GM23248 (cell line): Measurements from ENCODE around the gene SND1. TPM values are rescaled to one million over a fixed set of nuclear protein-coding genes. Genes with fewer than 3 reads are reported as not detected.

Source experiments
- DNase-seq: peaks from one replicate; pipeline ENCODE4 v3.0.0-alpha.2; 2015
- H2AFZ ChIP-seq: fragments of 200-600 bp; sonication (generic); 2 replicates; pipeline ENCODE4 v1.6.1; 2016; ENCODE audit warnings: antibody characterized with exemption
- H3F3A ChIP-seq: fragments of 200-600 bp; sonication (generic); 2 replicates; pipeline ENCODE4 v1.6.1; 2016; ENCODE audit warnings: mild to moderate bottlenecking, antibody characterized with exemption, mixed run types; ENCODE audit not compliant: insufficient read depth
- H3K27ac ChIP-seq: fragments of 200-600 bp; sonication (generic); 2 replicates; pipeline ENCODE4 v1.5.1; 2016; ENCODE audit warnings: mild to moderate bottlenecking
- H3K27me3 ChIP-seq: fragments of 200-600 bp; sonication (generic); replicated peaks from 2 replicates; pipeline ENCODE4 v1.6.1; 2016; ENCODE audit warnings: mild to moderate bottlenecking; ENCODE audit not compliant: insufficient read depth
- H3K36me3 ChIP-seq: fragments of 200-600 bp; sonication (generic); 2 replicates; pipeline ENCODE4 v1.6.1; 2016; ENCODE audit warnings: low read depth, mild to moderate bottlenecking
- H3K4me1 ChIP-seq: fragments of 200-600 bp; sonication (generic); 2 replicates; pipeline ENCODE4 v1.6.1; 2016; ENCODE audit warnings: mild to moderate bottlenecking; ENCODE audit not compliant: insufficient read depth
- H3K4me2 ChIP-seq: fragments of 200-600 bp; sonication (generic); one replicate; pipeline ENCODE4 v1.6.1; 2016; ENCODE audit warnings: mild to moderate bottlenecking; ENCODE audit not compliant: unreplicated experiment
- H3K4me3 ChIP-seq: fragments of 200-600 bp; sonication (generic); 2 replicates; pipeline ENCODE4 v1.5.1; 2016; ENCODE audit warnings: mild to moderate bottlenecking
- H3K79me2 ChIP-seq: fragments of 200-600 bp; sonication (generic); 2 replicates; pipeline ENCODE4 v1.6.1; 2016; ENCODE audit warnings: mild to moderate bottlenecking; ENCODE audit not compliant: insufficient read depth
- H3K9ac ChIP-seq: fragments of 200-600 bp; sonication (generic); 2 replicates; pipeline ENCODE4 v1.6.1; 2016; ENCODE audit warnings: mild to moderate bottlenecking
- H3K9me2 ChIP-seq: fragments of 200-600 bp; sonication (generic); 2 replicates; pipeline ENCODE4 v1.6.1; 2016; ENCODE audit warnings: mixed run types, mild to moderate bottlenecking, moderate library complexity; ENCODE audit not compliant: insufficient read depth
- H3K9me3 ChIP-seq: fragments of 200-600 bp; sonication (generic); one replicate; pipeline ENCODE4 v1.6.1; 2017; ENCODE audit warnings: low read depth
- H4K20me1 ChIP-seq: fragments of 200-600 bp; sonication (generic); 2 replicates; pipeline ENCODE4 v1.6.0; 2016; ENCODE audit not compliant: insufficient read depth
- EZH2 ChIP-seq: fragments of 200-600 bp; sonication (generic); IDR thresholded peaks from 2 replicates; pipeline ENCODE4 v1.6.1; 2018; ENCODE audit warnings: antibody characterized with exemption, mild to moderate bottlenecking; ENCODE audit not compliant: insufficient read depth, poor library complexity, severe bottlenecking
- EZH2phosphoT487 ChIP-seq: fragments of 200-600 bp; sonication (generic); IDR thresholded peaks from 2 replicates; pipeline ENCODE4 v1.6.1; 2018; ENCODE audit warnings: antibody characterized with exemption, moderate library complexity, mild to moderate bottlenecking, low read depth; ENCODE audit not compliant: insufficient read depth
- WGBS, 2 experiments: methylation state at CpG; one replicate each; pipeline ENCODE4 v1.1.6; 2015 to 2017; ENCODE audit warnings: low lambda C conversion rate in 2 of 2, low coverage in 1 of 2; ENCODE audit errors: missing lambda C conversion rate in 2 of 2; 5-methylcytosine and 5-hydroxymethylcytosine counted together
- in situ Hi-C: fragments of 300-500 bp; cut with MboI; formaldehyde crosslinking; loops from 2 replicates; pipeline ENCODE4 v1.15.0; 2020
- polyA plus RNA-seq: library from polyadenylated mRNA; unstranded; fragments of >200 nt; fragmentation: Nextera tagmentation; extraction: Ambion mirVana; gene quantifications from 2 replicates; pipeline ENCODE4 v1.2.1, GENCODE V29; 2016
- total RNA-seq: library from RNA; depleted of rRNA; stranded (reverse); fragments of >200 nt; shearing (Covaris generic); gene quantifications from 2 replicates; pipeline ENCODE4 v1.2.3, GENCODE V29; 2014

SND1 gene
- total and polyA plus RNA-seq, 2 experiments from 2014 or later: 128 to 184 TPM

DNA sequence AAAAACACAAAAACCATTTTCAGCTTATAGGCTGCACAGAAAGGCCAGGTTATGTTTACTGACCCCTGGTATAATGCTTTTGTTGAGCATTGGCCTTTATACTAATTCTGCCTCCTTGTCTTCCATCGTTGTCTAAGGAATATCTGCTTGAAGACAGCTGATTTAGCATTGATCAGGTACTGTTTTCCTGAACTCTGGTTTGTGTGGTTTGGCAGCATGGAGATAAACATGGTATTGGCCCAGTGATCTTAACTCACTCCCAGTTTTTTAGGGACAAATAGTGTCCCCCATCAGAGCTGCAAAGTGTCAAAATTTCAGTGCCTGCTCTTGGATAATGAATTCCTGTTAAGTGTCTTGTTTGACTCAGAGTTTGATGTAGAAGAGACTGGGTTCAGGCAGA is 100.8 kb downstream of the SND1 start:
- Histone ChIP-seq H3K9me3 (no peaks in the 10 kb centered on the region), H3K9me2 (no peaks in the 10 kb centered on the region), H3K27ac (no peak overlapping the region), H4K20me1 (peaks cover 5% of the 10 kb centered on the region; the same call in 1 of the 2 replicates), H3K79me2 (peaks cover 100% of the 10 kb centered on the region), H3K36me3 (no peaks in the 10 kb centered on the region), H3K4me2 (no peak overlapping the region), H3K27me3 (no peaks in the 10 kb centered on the region), H3K9ac (no peak overlapping the region), H3K4me3 (no peak overlapping the region), H3K4me1 (peaks cover 9% of the 10 kb centered on the region; the same call in 1 of the 2 replicates), H3F3A (no peaks in the 10 kb centered on the region), H2AFZ (no peak overlapping the region)
- DNase-seq: no peak
- 97 to 100% methylated on average over 1 of the region's 1 CpG for WGBS, 2 experiments
- in situ Hi-C loops: no loop called here
- TF ChIP-seq EZH2phosphoT487 (no peak), EZH2 (no peak)

DNA sequence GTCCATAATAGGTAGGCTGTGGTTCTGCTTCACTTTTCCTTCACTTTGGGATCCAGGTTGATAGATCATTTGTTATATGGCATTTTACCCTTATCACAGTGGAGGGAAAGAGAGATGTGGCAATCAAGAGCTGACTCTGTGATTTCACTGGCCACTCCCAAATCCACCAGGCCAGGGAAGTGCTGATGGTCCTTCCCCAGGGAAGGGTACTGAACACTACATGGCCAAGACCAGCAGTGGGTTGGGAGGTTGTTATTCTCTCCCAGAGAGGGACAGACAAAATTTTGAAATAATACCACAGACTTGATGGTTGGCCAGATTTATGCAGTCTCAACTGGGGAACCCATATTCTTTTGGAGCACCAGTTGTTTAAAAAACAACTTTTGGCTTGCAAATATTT is 102.5 kb downstream of the SND1 start:
- Histone ChIP-seq H3K4me3 (no peak overlapping the region), H3K9me2 (no peaks in the 10 kb centered on the region), H3F3A (no peaks in the 10 kb centered on the region), H3K9me3 (no peaks in the 10 kb centered on the region), H4K20me1 (peaks cover 5% of the 10 kb centered on the region; the same call in 1 of the 2 replicates), H3K36me3 (no peaks in the 10 kb centered on the region), H2AFZ (no peak overlapping the region), H3K79me2 (peaks cover 100% of the 10 kb centered on the region), H3K27me3 (no peaks in the 10 kb centered on the region), H3K9ac (no peak overlapping the region), H3K4me2 (no peak overlapping the region), H3K27ac (no peak overlapping the region), H3K4me1 (peaks cover 9% of the 10 kb centered on the region; the same call in 1 of the 2 replicates)
- no peak for DNase-seq
- TF ChIP-seq EZH2phosphoT487: no peak
- TF ChIP-seq EZH2: no peak
- in situ Hi-C loops: no loop called here

DNA sequence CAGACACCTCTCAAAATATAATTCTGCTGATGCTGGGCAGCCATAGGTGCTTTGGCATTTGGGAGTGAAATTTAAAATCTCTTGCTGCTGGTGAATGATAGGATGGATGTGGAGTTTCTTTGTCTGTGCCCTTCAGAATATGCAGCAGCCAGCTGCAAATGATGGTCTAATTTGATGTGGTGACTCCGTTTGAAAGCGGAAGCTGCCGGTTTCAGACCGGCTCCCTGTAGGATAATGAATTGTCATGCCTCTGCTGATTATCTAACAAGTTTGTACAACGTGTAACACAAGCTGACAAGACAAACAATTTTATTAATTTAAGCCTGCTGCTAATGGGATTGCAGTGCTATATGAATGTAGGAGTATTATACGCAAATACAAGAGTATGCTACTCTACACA is 103.5 kb downstream of the SND1 start:
- Histone ChIP-seq H2AFZ (no peak overlapping the region), H3K27ac (no peak overlapping the region), H4K20me1 (peaks cover 10% of the 10 kb centered on the region; the same call in 1 of the 2 replicates), H3K4me2 (no peak overlapping the region), H3K9ac (no peak overlapping the region), H3K36me3 (no peaks in the 10 kb centered on the region), H3K9me3 (no peaks in the 10 kb centered on the region), H3K27me3 (no peaks in the 10 kb centered on the region), H3K4me3 (no peak overlapping the region), H3K4me1 (peaks cover 9% of the 10 kb centered on the region; the same call in 1 of the 2 replicates), H3K9me2 (no peaks in the 10 kb centered on the region), H3K79me2 (peaks cover 100% of the 10 kb centered on the region), H3F3A (no peaks in the 10 kb centered on the region)
- DNase-seq: no peak
- 83% methylated on average over 6 of the region's 6 CpGs for WGBS, 2 experiments
- TF ChIP-seq EZH2phosphoT487 (no peak), EZH2 (no peak)
- in situ Hi-C loops: no loop called here

DNA sequence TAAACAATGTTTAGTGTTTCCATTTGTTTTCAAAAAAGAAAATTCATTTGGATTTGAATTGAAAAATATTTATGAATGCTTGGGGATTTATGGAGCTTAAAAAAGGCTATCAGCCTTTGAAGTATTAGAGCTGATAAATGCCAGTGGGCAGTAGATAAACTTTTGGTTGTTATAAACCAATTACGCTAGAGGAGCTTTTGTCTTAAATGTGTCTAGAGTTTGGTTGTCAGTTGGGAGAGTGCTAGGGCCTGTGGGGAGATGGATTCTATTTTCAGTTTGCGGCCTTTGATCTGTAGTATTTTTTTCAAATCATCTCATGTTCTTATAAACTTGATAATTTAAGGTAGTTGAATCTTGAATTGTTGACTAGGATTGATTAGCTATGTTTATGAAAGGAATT is 104.0 kb downstream of the SND1 start:
- in situ Hi-C loops: no loop called here
- H3K36me3 ChIP-seq: no peaks in the 10 kb centered on the region
- no peak overlapping the region for H3K27ac ChIP-seq
- H3K4me3 ChIP-seq: no peak overlapping the region
- peaks cover 100% of the 10 kb centered on the region for H3K79me2 ChIP-seq
- 97 to 100% methylated on average over 2 of the region's 2 CpGs for WGBS, 2 experiments
- TF ChIP-seq EZH2 (no peak), EZH2phosphoT487 (no peak)
- no peak for DNase-seq
- H4K20me1 ChIP-seq: peaks cover 10% of the 10 kb centered on the region; the same call in 1 of the 2 replicates
- no peaks in the 10 kb centered on the region for H3K27me3 ChIP-seq
- H3K4me1 ChIP-seq: peaks cover 6% of the 10 kb centered on the region; the same call in 1 of the 2 replicates
- no peaks in the 10 kb centered on the region for H3K9me2 ChIP-seq
- H3K9me3 ChIP-seq: no peaks in the 10 kb centered on the region
- H3K9ac ChIP-seq: no peak overlapping the region
- H3K4me2 ChIP-seq: no peak overlapping the region
- H3F3A ChIP-seq: no peaks in the 10 kb centered on the region
- no peak overlapping the region for H2AFZ ChIP-seq

DNA sequence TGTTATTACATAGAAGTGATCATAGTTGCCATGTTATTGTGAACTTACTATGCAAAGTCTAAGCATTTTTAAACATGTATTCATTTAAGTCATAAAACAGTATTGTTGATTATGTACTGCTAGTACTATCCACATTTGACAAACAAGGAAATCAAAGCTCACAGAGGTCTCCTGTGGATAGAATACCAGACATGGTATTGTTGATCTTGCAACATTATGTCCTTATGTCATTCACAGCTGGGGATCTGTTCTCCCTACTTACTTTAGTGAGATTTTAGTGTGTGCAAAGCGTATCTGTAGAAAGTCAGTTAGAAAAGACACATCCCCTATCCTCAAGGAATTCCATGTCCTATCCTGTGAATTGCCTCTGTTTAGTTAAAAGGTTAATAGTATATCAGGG is 106.1 kb downstream of the SND1 start:
- no peak for DNase-seq
- in situ Hi-C loops: no loop called here
- no peaks in the 10 kb centered on the region for H3K9me2 ChIP-seq

More for the DNA sequence above, 106.1 kb downstream of the SND1 start:
- H3F3A ChIP-seq: no peaks in the 10 kb centered on the region
- H3K4me2 ChIP-seq: no peak overlapping the region
- no peaks in the 10 kb centered on the region for H3K9me3 ChIP-seq
- TF ChIP-seq EZH2: no peak
- no peak for TF ChIP-seq EZH2phosphoT487
- peaks cover 10% of the 10 kb centered on the region; the same call in 1 of the 2 replicates for H4K20me1 ChIP-seq
- H3K4me1 ChIP-seq: no peaks in the 10 kb centered on the region
- H3K36me3 ChIP-seq: no peaks in the 10 kb centered on the region
- H2AFZ ChIP-seq: no peak overlapping the region
- no peak overlapping the region for H3K27ac ChIP-seq
- H3K27me3 ChIP-seq: no peaks in the 10 kb centered on the region
- H3K79me2 ChIP-seq: peaks cover 100% of the 10 kb centered on the region
- no peak overlapping the region for H3K9ac ChIP-seq
- WGBS, 2 experiments: 100% methylated on average over 1 of the region's 1 CpG
- no peak overlapping the region for H3K4me3 ChIP-seq
